NCI-H345 (cell line): ENCODE results near the gene GAPT.

Experiments
- DNase-seq: peaks from one replicate; lab custom pipeline; 2025; lab: John Stamatoyannopoulos, UW

The GAPT gene

GRCh38 chr5:58491216-58491892 is at the start of gene GAPT:
TSS of gene GAPT (plus strand) at chr5:58491435. CDS start at chr5:58494537, 3,102 bp downstream.
- DNase-seq, result no peak

GRCh38 chr5:58444805-58445204 is 46.4 kb upstream of the GAPT start:
- no peak for DNase-seq

- DNase-seq, result no peak
Measured at GRCh38 chr5:58446024-58446423, 45.2 kb upstream of the GAPT start.

- no peak for DNase-seq
Measured at GRCh38 chr5:58447226-58447625, 44.0 kb upstream of the GAPT start.

GRCh38 chr5:58450018-58450417 is 41.2 kb upstream of the GAPT start:
- no peak for DNase-seq

- DNase-seq, result no peak
Measured at GRCh38 chr5:58450811-58451629, 40.2 kb upstream of the GAPT start.

GRCh38 chr5:58451732-58452565 is 39.3 kb upstream of the GAPT start:
- DNase-seq, result no peak

GRCh38 chr5:58452566-58453258 is 38.5 kb upstream of the GAPT start:
- no peak for DNase-seq

- DNase-seq, result no peak
Measured at GRCh38 chr5:58453306-58453705, 37.9 kb upstream of the GAPT start.

GRCh38 chr5:58454025-58454424 is 37.2 kb upstream of the GAPT start:
- no peak for DNase-seq

- DNase-seq, result no peak
Measured at GRCh38 chr5:58455066-58455465, 36.2 kb upstream of the GAPT start.

GRCh38 chr5:58455480-58455879 is 35.8 kb upstream of the GAPT start:
- no peak for DNase-seq

- no peak for DNase-seq
Measured at GRCh38 chr5:58456026-58456425, 35.2 kb upstream of the GAPT start.

GRCh38 chr5:58456486-58456885 is 34.7 kb upstream of the GAPT start:
- no peak for DNase-seq

GRCh38 chr5:58457050-58457449 is 34.2 kb upstream of the GAPT start:
- DNase-seq, result no peak

- no peak for DNase-seq
Measured at GRCh38 chr5:58458141-58458742, 33.0 kb upstream of the GAPT start.

- DNase-seq, result no peak
Measured at GRCh38 chr5:58458743-58459145, 32.5 kb upstream of the GAPT start.

- peak; percentile 32 for DNase-seq
Measured at GRCh38 chr5:58459146-58460001, 31.9 kb upstream of the GAPT start.

- DNase-seq, result peak; percentile 87
Measured at GRCh38 chr5:58460002-58460731, 31.1 kb upstream of the GAPT start, which contains the start of gene PLK2. TSS of gene PLK2 (minus strand) at chr5:58460086. CDS start at chr5:58459959, 127 bp downstream.
